GM12873 (cell line): ENCODE results near the gene FAM177B.

Experiments
- TF ChIP-seq, protein P1 (sequence below): IDR thresholded peaks from 2 replicates; pipeline ENCODE4 v1.5.1; 2012; ENCODE audit warnings: low read depth, mild to moderate bottlenecking, moderate library complexity, low read length, control low read depth; ENCODE audit not compliant: insufficient read depth; ENCODE audit errors: missing control alignments

FAM177B gene

GRCh38 chr1:222798975-222799374, 62.0 kb downstream of the FAM177B start:
- TF ChIP-seq, protein P1, sequence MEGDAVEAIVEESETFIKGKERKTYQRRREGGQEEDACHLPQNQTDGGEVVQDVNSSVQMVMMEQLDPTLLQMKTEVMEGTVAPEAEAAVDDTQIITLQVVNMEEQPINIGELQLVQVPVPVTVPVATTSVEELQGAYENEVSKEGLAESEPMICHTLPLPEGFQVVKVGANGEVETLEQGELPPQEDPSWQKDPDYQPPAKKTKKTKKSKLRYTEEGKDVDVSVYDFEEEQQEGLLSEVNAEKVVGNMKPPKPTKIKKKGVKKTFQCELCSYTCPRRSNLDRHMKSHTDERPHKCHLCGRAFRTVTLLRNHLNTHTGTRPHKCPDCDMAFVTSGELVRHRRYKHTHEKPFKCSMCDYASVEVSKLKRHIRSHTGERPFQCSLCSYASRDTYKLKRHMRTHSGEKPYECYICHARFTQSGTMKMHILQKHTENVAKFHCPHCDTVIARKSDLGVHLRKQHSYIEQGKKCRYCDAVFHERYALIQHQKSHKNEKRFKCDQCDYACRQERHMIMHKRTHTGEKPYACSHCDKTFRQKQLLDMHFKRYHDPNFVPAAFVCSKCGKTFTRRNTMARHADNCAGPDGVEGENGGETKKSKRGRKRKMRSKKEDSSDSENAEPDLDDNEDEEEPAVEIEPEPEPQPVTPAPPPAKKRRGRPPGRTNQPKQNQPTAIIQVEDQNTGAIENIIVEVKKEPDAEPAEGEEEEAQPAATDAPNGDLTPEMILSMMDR = no peak
